Endothelial cell of umbilical vein (primary cell): ENCODE results near the gene KRT78. TPM values are rescaled to one million over a fixed set of nuclear protein-coding genes. Genes with fewer than 3 reads are reported as not detected.

Experiments used
- BruUV-seq: library from RNA; stranded (reverse); fragments of 400-500 nt; replicated peaks from 2 replicates; lab custom pipeline; 2021; lab: Mats Ljungman, UMichigan
- CTCF ChIA-PET: fragments of 300-600, 350-600 bp; sonication (Branson Sonifier 250); formaldehyde crosslinking; loops from one replicate; lab custom pipeline; 2021; ENCODE audit warnings: antibody characterized with exemption, inconsistent platforms; lab: Charles Lee
- POLR2A ChIA-PET: fragments of 300-600, 350-600 bp; sonication (Branson Sonifier 250); formaldehyde crosslinking; loops from one replicate; lab custom pipeline; 2021; ENCODE audit warnings: antibody characterized with exemption, inconsistent platforms; lab: Charles Lee
- DNase-seq: peaks from one replicate; pipeline ENCODE4 v3.0.0-alpha.2; 2011; ENCODE audit warnings: low read depth, low spot score
- FAIRE-seq: peaks from 2 replicates; lab custom pipeline; 2011; peaks lifted over from hg19 to GRCh38; lab: Jason Lieb, UNC
- H2AFZ ChIP-seq: 2 replicates; pipeline ENCODE4 v1.6.0; 2012; ENCODE audit warnings: low read depth, low read length, control low read depth, inconsistent platforms
- H3K27ac ChIP-seq: 2 replicates; pipeline ENCODE4 v1.5.1; 2011; ENCODE audit warnings: low read depth, mild to moderate bottlenecking, control low read depth, low read length, moderate library complexity; ENCODE audit not compliant: insufficient read depth
- H3K27me3 ChIP-seq, 2 experiments: 2 replicates each; pipeline versions ENCODE4 v1.6.0 to v1.6.1; 2011; ENCODE audit warnings: low read length in 2 of 2, mixed read lengths in 1 of 2; ENCODE audit not compliant: control insufficient read depth in 2 of 2, insufficient read depth in 2 of 2
- H3K36me3 ChIP-seq, 2 experiments: 2 replicates in 1 of 2; 3 replicates in 1 of 2; pipeline ENCODE4 v1.5.1; 2011; ENCODE audit warnings: low read length in 2 of 2, mild to moderate bottlenecking in 1 of 2, moderate library complexity in 1 of 2; ENCODE audit not compliant: control insufficient read depth in 2 of 2, insufficient read depth in 2 of 2; ENCODE audit errors: extremely low read depth in 1 of 2
- H3K4me1 ChIP-seq: 3 replicates; pipeline ENCODE4 v1.5.1; 2011; ENCODE audit warnings: mild to moderate bottlenecking, low read length; ENCODE audit not compliant: control insufficient read depth, insufficient read depth; ENCODE audit errors: extremely low read depth
- H3K4me2 ChIP-seq: 2 replicates; pipeline ENCODE4 v1.6.1; 2011; ENCODE audit warnings: low read length, control low read depth, mixed read lengths; ENCODE audit not compliant: insufficient read depth
- H3K4me3 ChIP-seq, 3 experiments: fragments of 200-600 bp in 1 of 3; sonication (generic), shearing (Covaris generic) in 1 of 3; replicated peaks in 1 of 3; 2 replicates each; pipeline ENCODE4 v1.5.1; 2011 to 2016; ENCODE audit warnings: control low read depth in 3 of 3, low read length in 3 of 3, mild to moderate bottlenecking in 2 of 3, inconsistent platforms in 1 of 3, low read depth in 1 of 3, moderate library complexity in 1 of 3; ENCODE audit not compliant: insufficient read depth in 1 of 3
- H3K79me2 ChIP-seq: 2 replicates; pipeline ENCODE4 v1.6.0; 2012; ENCODE audit warnings: low read length, inconsistent platforms; ENCODE audit not compliant: control insufficient read depth, insufficient read depth
- H3K9ac ChIP-seq: replicated peaks from 2 replicates; pipeline ENCODE3; 2011; ENCODE audit warnings: low read length, control low read depth; ENCODE audit not compliant: insufficient read depth; ENCODE audit errors: extremely low read depth
- H3K9me1 ChIP-seq: replicated peaks from 3 replicates; pipeline ENCODE4 v1.6.0; 2011; ENCODE audit warnings: mild to moderate bottlenecking, low read length; ENCODE audit not compliant: control insufficient read depth, insufficient read depth; ENCODE audit errors: extremely low read depth
- H3K9me3 ChIP-seq: replicated peaks from 2 replicates; pipeline ENCODE4 v1.5.1; 2012; ENCODE audit warnings: low read length, inconsistent platforms; ENCODE audit not compliant: control insufficient read depth, insufficient read depth
- H4K20me1 ChIP-seq: replicated peaks from 2 replicates; pipeline ENCODE3; 2011; ENCODE audit warnings: mild to moderate bottlenecking, low read length; ENCODE audit not compliant: control insufficient read depth, insufficient read depth; ENCODE audit errors: extremely low read depth
- CTCF ChIP-seq, 2 donors: IDR thresholded peaks; 1 replicate in 1 of 2; 2 replicates in 1 of 2; pipeline ENCODE4 v1.5.1; 2011; ENCODE audit warnings: low read length in 2 of 2, mild to moderate bottlenecking in 2 of 2, moderate library complexity in 2 of 2, control low read depth in 1 of 2, inconsistent platforms in 1 of 2, low read depth in 1 of 2; ENCODE audit not compliant: insufficient read depth in 1 of 2; ENCODE audit errors: extremely low read depth in 1 of 2
- EZH2 ChIP-seq: IDR thresholded peaks from 2 replicates; pipeline ENCODE4 v1.6.1; 2012; ENCODE audit warnings: borderline replicate concordance, low read depth, mild to moderate bottlenecking, moderate library complexity, low read length, inconsistent platforms; ENCODE audit not compliant: severe bottlenecking
- FOS ChIP-seq: IDR thresholded peaks from 2 replicates; pipeline ENCODE4 v1.6.1; 2011; ENCODE audit warnings: mild to moderate bottlenecking, low read length, moderate library complexity, borderline replicate concordance; ENCODE audit not compliant: insufficient read depth
- GATA2 ChIP-seq: IDR thresholded peaks from 2 replicates; pipeline ENCODE4 v1.7.0; 2011; ENCODE audit warnings: low read depth, mild to moderate bottlenecking, moderate library complexity, mixed read lengths, low read length; ENCODE audit not compliant: insufficient read length, insufficient read depth
- JUN ChIP-seq: IDR thresholded peaks from 2 replicates; pipeline ENCODE4 v1.6.1; 2011; ENCODE audit warnings: borderline replicate concordance, low read depth; ENCODE audit not compliant: insufficient read length, insufficient read depth
- MAX ChIP-seq: IDR thresholded peaks from 2 replicates; pipeline ENCODE4 v1.6.1; 2011; ENCODE audit not compliant: insufficient read depth, insufficient read length
- MYC ChIP-seq: IDR thresholded peaks from one replicate; pipeline ENCODE4 v1.6.1; 2011; ENCODE audit warnings: mild to moderate bottlenecking, low read depth, low read length
- POLR2A ChIP-seq: IDR thresholded peaks from 2 replicates; pipeline ENCODE4 v1.6.1; 2012; ENCODE audit warnings: low read depth, mild to moderate bottlenecking, control low read depth, low read length
- POLR2AphosphoS5 ChIP-seq: IDR thresholded peaks from 2 replicates; pipeline ENCODE4 v1.6.1; 2012; ENCODE audit warnings: low read depth, mild to moderate bottlenecking, control low read depth, low read length, moderate library complexity; ENCODE audit not compliant: insufficient read depth
- dilution Hi-C: fragments of 300-500 bp; cut with MboI; formaldehyde crosslinking; loops from one replicate; pipeline ENCODE4 v1.15.0; 2019; ENCODE audit warnings: low sequenced_read_pairs; ENCODE audit not compliant: extremely low pct_ligation_motif_present
- intact Hi-C: fragments of 100-400 bp; cut with micrococcal nuclease; formaldehyde crosslinking; loops from one replicate; pipeline ENCODE4 v1.10.0; 2022
- polyA plus RNA-seq, 4 experiments: library from polyadenylated mRNA; depleted of rRNA in 3 of 4; stranded (reverse) in 3 of 4; unstranded in 1 of 4; fragments of >200 nt; gene quantifications; 2 replicates each; pipeline versions ENCODE4 v1.2.1 to v1.2.3, GENCODE V29; 2011 to 2012; ENCODE audit warnings: missing spikeins in 1 of 4
- total RNA-seq: library from RNA; stranded (reverse); gene quantifications from 2 replicates; pipeline ENCODE4 v1.2.3, GENCODE V29; 2021

KRT78 gene
- total and polyA plus RNA-seq, 2 donors (not counting 3 experiments of a cell fraction or from before 2014, with no cell fraction given), result not detected

GRCh38 chr12:52819731-52820510, 28.9 kb downstream of the KRT78 start:
- H3K4me1 ChIP-seq, result no peaks in the 10 kb centered on the region
- no peak overlapping the region for H3K27ac ChIP-seq
- dilution Hi-C loops, result no loop called here
- TF ChIP-seq FOS, result no peak
- TF ChIP-seq JUN, result no peak
- TF ChIP-seq POLR2AphosphoS5, result no peak
- TF ChIP-seq POLR2A, result no peak
- no peak for TF ChIP-seq GATA2
- no peak for TF ChIP-seq MAX
- TF ChIP-seq EZH2, result no peak
- no peak for TF ChIP-seq MYC
- TF ChIP-seq CTCF (IDR thresholded peaks at IDR 0.05; ENCODE audit: extremely low read depth in 1 of 2, insufficient read depth in 1 of 2, low read depth in 1 of 2, low read length in 2 of 2), result no peak
- H3K27me3 ChIP-seq, result peaks cover 0 to 1% of the 10 kb centered on the region in 2 experiments
- H3K4me2 ChIP-seq, result no peak overlapping the region
- H3K4me3 ChIP-seq, result no peak overlapping the region
- H3K79me2 ChIP-seq, result no peaks in the 10 kb centered on the region
- intact Hi-C loops, result loop anchor here (5.0 kb wide), 1 partner anchor 528 kb away; the partner anchor contains the start of gene KRT81
- H3K36me3 ChIP-seq, result no peaks in the 10 kb centered on the region
- ChIA-PET CTCF (interaction anchor here (1.3 to 1.9 kb wide), 2 partner anchors 46 to 51 kb away, joined by 3 to 5 read pairs; no protein-coding TSS in a partner anchor), POLR2A (no interaction called here)
- no peaks in the 10 kb centered on the region for H4K20me1 ChIP-seq
- H3K9ac ChIP-seq, result no peak overlapping the region
- no peak overlapping the region for H2AFZ ChIP-seq
- BruUV-seq, result no TSS peak
- FAIRE-seq (no peak), DNase-seq (no peak)
- H3K9me3 ChIP-seq, result no peaks in the 10 kb centered on the region
- no peaks in the 10 kb centered on the region for H3K9me1 ChIP-seq
